HG03439 (cell line): Measurements from ENCODE around the gene CDKL5.
"Not testable (repeated sequence)": the region's sequence is repeated elsewhere in the genome, so short reads cannot be mapped to it uniquely, and the experiment has no call there.

Experiments
- ATAC-seq: cut with Tn5 transposase; IDR thresholded peaks from one replicate; pipeline ENCODE4 v1.9.1; 2021; ENCODE audit warnings: mild to moderate bottlenecking, moderate library complexity; ENCODE audit not compliant: unreplicated experiment

CDKL5 gene

GRCh38 chrX:18573556-18573955 is 148.1 kb downstream of the CDKL5 start:
- ATAC-seq, result no peak

- no peak for ATAC-seq
These were observed 149.2 kb downstream of the CDKL5 start for GRCh38 chrX:18574591-18574990.

- ATAC-seq, result no peak
These were observed 150.3 kb downstream of the CDKL5 start for GRCh38 chrX:18575744-18576143.

GRCh38 chrX:18577400-18577799 is 152.0 kb downstream of the CDKL5 start:
- no peak for ATAC-seq

- no peak for ATAC-seq
These were observed 153.1 kb downstream of the CDKL5 start for GRCh38 chrX:18578546-18578945.

- no peak for ATAC-seq
These were observed 154.1 kb downstream of the CDKL5 start for GRCh38 chrX:18579495-18579894.

- no peak for ATAC-seq
These were observed 157.6 kb downstream of the CDKL5 start for GRCh38 chrX:18582910-18583493.

GRCh38 chrX:18589292-18589691 is 163.9 kb downstream of the CDKL5 start:
- not testable (repeated sequence) for ATAC-seq

GRCh38 chrX:18591834-18592233 is 166.4 kb downstream of the CDKL5 start:
- ATAC-seq, result no peak

- no peak for ATAC-seq
These were observed 168.7 kb downstream of the CDKL5 start for GRCh38 chrX:18594079-18594478.

- no peak for ATAC-seq
These were observed 170.7 kb downstream of the CDKL5 start for GRCh38 chrX:18596096-18596495.

GRCh38 chrX:18598413-18598812 is 173.0 kb downstream of the CDKL5 start:
- ATAC-seq, result no peak

GRCh38 chrX:18607966-18608365 is 182.6 kb downstream of the CDKL5 start:
- ATAC-seq, result no peak

- no peak for ATAC-seq
These were observed 188.7 kb downstream of the CDKL5 start for GRCh38 chrX:18613930-18614639.

GRCh38 chrX:18616688-18617406 is 191.4 kb downstream of the CDKL5 start:
- ATAC-seq, result no peak

GRCh38 chrX:18617407-18617750 is 192.0 kb downstream of the CDKL5 start:
- ATAC-seq, result no peak

- no peak for ATAC-seq
These were observed 193.9 kb downstream of the CDKL5 start for GRCh38 chrX:18619288-18619687.

- ATAC-seq, result no peak
These were observed 194.9 kb downstream of the CDKL5 start for GRCh38 chrX:18620349-18620748.

- ATAC-seq, result no peak
These were observed 199.2 kb downstream of the CDKL5 start for GRCh38 chrX:18624599-18624998.

GRCh38 chrX:18630934-18631333 is 205.5 kb downstream of the CDKL5 start:
- no peak for ATAC-seq

GRCh38 chrX:18638398-18638797 is 213.0 kb downstream of the CDKL5 start:
- ATAC-seq, result no peak

GRCh38 chrX:18639280-18639679 is 213.9 kb downstream of the CDKL5 start:
- ATAC-seq, result no peak
